Raji (cell line): Measurements from ENCODE around the gene POTED.
"Not testable (repeated sequence)": the region's sequence is repeated elsewhere in the genome, so short reads cannot be mapped to it uniquely, and the experiment has no call there.

Experiments used
- POLR2A ChIP-seq: IDR thresholded peaks from 2 replicates; pipeline ENCODE4 v1.6.1; 2011; ENCODE audit warnings: low read depth, low read length, control low read depth; ENCODE audit not compliant: insufficient read depth

The POTED gene

DNA sequence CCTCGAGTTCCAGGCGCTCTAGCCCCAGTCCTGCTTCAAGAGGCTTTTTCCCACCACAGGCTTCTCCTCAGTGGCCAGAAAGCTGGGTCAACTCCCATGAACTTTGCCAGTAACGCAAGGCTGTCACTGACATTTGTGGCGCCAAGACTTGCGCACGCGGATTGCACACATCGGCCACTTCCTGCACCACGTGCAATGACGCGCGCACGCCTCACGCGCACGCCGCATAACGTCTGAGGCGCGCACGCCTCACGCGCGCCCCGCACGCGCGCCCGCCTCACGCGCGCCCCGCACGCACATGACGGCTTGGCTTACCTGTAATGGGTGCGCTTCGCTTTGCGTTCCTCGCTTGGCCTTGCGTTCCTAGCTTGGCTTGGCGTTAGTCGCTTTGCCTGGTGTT is at the start of gene POTED:
TSS of gene POTED (plus strand) at position 301 of the 400 bp plus-strand sequence. CDS start 452 bp downstream, outside the sequence.
- TF ChIP-seq POLR2A = not testable (repeated sequence)
